HEK293 (cell line): Measurements from ENCODE around the gene SMNDC1.
"Not testable (repeated sequence)": the region's sequence is repeated elsewhere in the genome, so short reads cannot be mapped to it uniquely, and the experiment has no call there.

Experiments
- CTCF ChIA-PET: fragments of 350-600 bp; formaldehyde crosslinking; extraction: SDS; loops from one replicate; lab custom pipeline; 2021; ENCODE audit warnings: antibody characterized with exemption; lab: Yijun Ruan, JAX
- POLR2A ChIA-PET: fragments of 300-600 bp; formaldehyde crosslinking; extraction: SDS; loops from one replicate; lab custom pipeline; 2020; ENCODE audit warnings: antibody characterized with exemption, inconsistent platforms; lab: Yijun Ruan, JAX
- H3K27ac ChIP-seq: fragments of 200-500 bp; sonication (Bioruptor generic); 2 replicates; pipeline ENCODE4 v1.5.1; 2014; ENCODE audit warnings: low read depth, low read length, control low read depth, inconsistent platforms; ENCODE audit errors: extremely low read depth
- H3K36me3 ChIP-seq, 2 experiments: fragments of 200-500 bp in 1 of 2; sonication (Bioruptor generic) in 1 of 2; 1 replicate in 1 of 2; 2 replicates in 1 of 2; pipeline ENCODE4 v1.5.1; 2014 to 2017; ENCODE audit warnings: inconsistent platforms in 2 of 2, low read length in 2 of 2; ENCODE audit not compliant: control insufficient read depth in 2 of 2, insufficient read depth in 1 of 2
- H3K4me1 ChIP-seq: fragments of 200-500 bp; sonication (Bioruptor generic); 2 replicates; pipeline ENCODE4 v1.5.1; 2014; ENCODE audit warnings: mild to moderate bottlenecking, low read length, inconsistent platforms; ENCODE audit not compliant: control insufficient read depth, insufficient read depth
- H3K4me3 ChIP-seq: 2 replicates; pipeline ENCODE4 v1.5.1; 2011; ENCODE audit warnings: low read depth, mild to moderate bottlenecking, control low read depth, low read length, moderate library complexity
- H3K9me3 ChIP-seq: fragments of 200-500 bp; sonication (Bioruptor generic); 2 replicates; pipeline ENCODE4 v1.5.1; 2014; ENCODE audit warnings: low read depth, low read length, inconsistent platforms; ENCODE audit not compliant: control insufficient read depth, insufficient read depth
- GLI4 ChIP-seq: fragments of 450-650 bp; formaldehyde crosslinking; IDR thresholded peaks from 2 replicates; pipeline ENCODE4 v1.5.1; 2016; ENCODE audit warnings: missing biosample characterization, missing genetic modification characterization
- PRDM1 ChIP-seq: fragments of 450-650 bp; formaldehyde crosslinking; IDR thresholded peaks from 2 replicates; pipeline ENCODE4; 2016; ENCODE audit warnings: missing biosample characterization, missing genetic modification characterization
- TCF7L2 ChIP-seq: IDR thresholded peaks from 2 replicates; pipeline ENCODE4 v1.6.1; 2011; ENCODE audit warnings: low read depth, mild to moderate bottlenecking, inconsistent platforms, low read length, moderate library complexity, borderline replicate concordance
- ZNF146 ChIP-seq: fragments of 450-650 bp; formaldehyde crosslinking; IDR thresholded peaks from 2 replicates; pipeline ENCODE4 v1.5.1; 2016; ENCODE audit warnings: missing biosample characterization, missing genetic modification characterization
- ZNF16 ChIP-seq: fragments of 450-650 bp; formaldehyde crosslinking; IDR thresholded peaks from 2 replicates; pipeline ENCODE4 v1.5.1; 2016; ENCODE audit warnings: low read depth, missing biosample characterization, missing genetic modification characterization
- ZNF248 ChIP-seq: fragments of 450-650 bp; formaldehyde crosslinking; IDR thresholded peaks from 2 replicates; pipeline ENCODE4 v1.5.1; 2017; ENCODE audit warnings: missing biosample characterization, missing genetic modification characterization
- ZNF274 ChIP-seq, 2 experiments: fragments of 200-500 bp in 1 of 2; fragments of 450-650 bp in 1 of 2; sonication (Bioruptor generic) in 1 of 2; formaldehyde crosslinking in 1 of 2; IDR thresholded peaks; 2 replicates each; pipeline versions ENCODE4 v1.5.1 to v1.6.1; 2014 to 2016; ENCODE audit warnings: borderline replicate concordance in 1 of 2, inconsistent platforms in 1 of 2, low read length in 1 of 2, missing biosample characterization in 1 of 2, missing genetic modification characterization in 1 of 2
- ZNF37A ChIP-seq: fragments of 450-650 bp; IDR thresholded peaks from 2 replicates; pipeline ENCODE4 v1.5.1; 2018; ENCODE audit warnings: missing biosample characterization, missing genetic modification characterization
- ZNF660 ChIP-seq: fragments of 450-650 bp; IDR thresholded peaks from 2 replicates; pipeline ENCODE4 v1.5.1; 2018; ENCODE audit warnings: missing biosample characterization, mild to moderate bottlenecking, missing genetic modification characterization
- TF ChIP-seq, protein P1 (sequence below): fragments of 450-650 bp; formaldehyde crosslinking; IDR thresholded peaks from 2 replicates; pipeline ENCODE4 v1.5.1; 2016; ENCODE audit warnings: missing biosample characterization, missing genetic modification characterization
- TF ChIP-seq, protein P2 (sequence below): fragments of 450-650 bp; formaldehyde crosslinking; IDR thresholded peaks from 2 replicates; pipeline ENCODE4 v1.5.1; 2016; ENCODE audit warnings: missing biosample characterization, missing genetic modification characterization, borderline replicate concordance

The SMNDC1 gene

DNA sequence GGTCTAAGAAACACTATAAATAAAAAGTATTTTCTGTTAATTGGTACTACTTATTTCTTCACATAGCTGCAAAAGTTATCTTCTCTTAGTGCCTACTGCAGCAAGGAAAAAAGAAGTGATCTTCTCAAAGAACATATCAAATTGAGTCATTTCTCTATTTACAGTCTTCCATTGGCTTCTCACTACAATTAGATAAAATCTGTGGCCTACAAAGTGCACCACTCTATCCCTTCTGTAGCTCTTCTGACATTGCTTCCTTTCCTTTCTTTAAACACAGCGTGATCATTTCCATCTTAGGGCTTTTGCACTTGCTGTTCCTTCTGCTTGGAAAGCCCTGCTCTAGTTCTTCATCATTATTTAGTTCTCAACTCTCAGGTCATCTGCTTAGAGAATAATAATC is 52.6 kb downstream of the SMNDC1 start:
- CTCF ChIA-PET = interaction anchor here (1.7 kb wide), 1 partner anchor 26 kb away, joined by 3 read pairs; no protein-coding TSS in a partner anchor
- no peaks in the 10 kb centered on the region for H3K36me3 ChIP-seq
- no peak overlapping the region for H3K27ac ChIP-seq
- H3K9me3 ChIP-seq = no peaks in the 10 kb centered on the region
- POLR2A ChIA-PET = no interaction called here
- TF ChIP-seq PRDM1 (tag by site-specific recombination) (peak; percentile 7; the same call in 1 of the 2 replicates), ZNF274 (IDR thresholded peaks at IDR 0.05; ENCODE audit: low read length) (no peak), ZNF274 (tag by site-specific recombination; IDR thresholded peaks at IDR 0.05; ENCODE audit: borderline replicate concordance) (no peak)
- no peak overlapping the region for H3K4me3 ChIP-seq
- H3K4me1 ChIP-seq = peaks cover 10% of the 10 kb centered on the region; the same call in 1 of the 2 replicates

DNA sequence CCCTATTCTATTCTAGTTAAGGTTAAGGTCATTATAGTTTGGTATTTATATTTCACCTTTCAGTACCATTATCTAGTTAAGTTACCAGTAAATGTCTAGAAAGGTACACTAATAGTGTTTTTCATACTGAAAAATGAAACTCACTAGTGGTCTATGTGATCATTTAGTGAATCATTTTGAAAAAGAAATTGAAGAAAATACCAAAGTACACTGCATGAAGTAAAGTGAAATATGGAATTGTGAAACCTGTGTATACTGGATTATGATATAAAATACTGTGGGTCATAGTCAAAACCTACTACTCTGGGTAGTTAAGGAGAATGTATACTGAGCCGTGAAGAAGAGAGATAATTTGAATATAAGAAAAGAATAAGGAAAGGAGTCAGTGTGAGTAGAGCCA is 53.3 kb downstream of the SMNDC1 start:
- CTCF ChIA-PET = interaction anchor here (0.6 kb wide), 1 partner anchor 29 kb away, joined by 5 read pairs; no protein-coding TSS in a partner anchor

DNA sequence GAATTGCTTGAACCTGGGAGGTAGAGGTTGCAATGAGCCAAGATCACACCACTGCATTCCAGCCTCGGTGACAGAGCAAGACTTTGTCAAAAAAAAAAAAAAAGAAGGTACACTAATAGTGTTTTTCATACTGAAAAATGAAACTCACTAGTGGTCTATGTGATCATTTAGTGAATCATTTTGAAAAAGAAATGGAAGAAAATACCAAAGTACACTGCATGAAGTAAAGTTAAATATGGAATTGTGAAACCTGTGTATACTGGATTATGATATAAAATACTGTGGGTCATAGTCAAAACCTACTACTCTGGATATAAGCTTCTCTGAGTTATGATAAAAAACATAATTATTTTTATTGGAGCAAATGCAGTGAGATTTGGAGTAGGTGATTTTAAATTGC is 55.2 kb downstream of the SMNDC1 start:
- Histone ChIP-seq H3K4me1 (peaks cover 10% of the 10 kb centered on the region; the same call in 1 of the 2 replicates), H3K36me3 (peaks cover 4 to 10% of the 10 kb centered on the region in 2 experiments; a peak in 2 of 3 replicates)
- POLR2A ChIA-PET = interaction anchor here (1.0 kb wide), 1 partner anchor 242 kb away, joined by 3 read pairs; no protein-coding TSS in a partner anchor
- H3K9me3 ChIP-seq, H3K27ac ChIP-seq, H3K4me3 ChIP-seq, CTCF ChIA-PET: not testable (repeated sequence)

More for the DNA sequence above, 53.3 kb downstream of the SMNDC1 start:
- not testable (repeated sequence) for H3K27ac ChIP-seq, H3K9me3 ChIP-seq, H3K4me3 ChIP-seq, H3K36me3 ChIP-seq
- H3K4me1 ChIP-seq = peaks cover 10% of the 10 kb centered on the region; the same call in 1 of the 2 replicates
- POLR2A ChIA-PET = interaction anchor here (0.7 to 0.9 kb wide), 2 partner anchors 12 to 126 kb away, joined by 3 to 7 read pairs; no protein-coding TSS in a partner anchor

DNA sequence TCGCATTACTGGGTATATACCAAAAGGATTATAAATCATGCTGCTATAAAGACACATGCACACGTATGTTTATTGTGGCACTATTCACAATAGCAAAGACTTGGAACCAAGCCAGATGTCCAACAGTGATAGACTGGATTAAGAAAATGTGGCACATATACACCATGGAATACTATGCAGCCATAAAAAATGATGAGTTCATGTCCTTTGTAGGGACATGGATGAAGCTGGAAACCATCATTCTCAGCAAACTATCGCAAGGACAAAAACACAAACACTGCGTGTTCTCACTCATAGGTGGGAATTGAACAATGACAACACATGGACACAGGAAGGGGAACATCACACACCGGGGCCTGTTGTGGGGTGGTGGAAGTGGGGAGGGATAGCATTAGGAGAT is 56.9 kb downstream of the SMNDC1 start:
- H3K9me3 ChIP-seq, H3K27ac ChIP-seq, POLR2A ChIA-PET, H3K4me3 ChIP-seq, CTCF ChIA-PET: not testable (repeated sequence)
- peaks cover 4 to 10% of the 10 kb centered on the region in 2 experiments; a peak in 2 of 3 replicates for H3K36me3 ChIP-seq
- H3K4me1 ChIP-seq = peaks cover 12% of the 10 kb centered on the region; the same call in 1 of the 2 replicates
- TF ChIP-seq ZNF146 (tag by site-specific recombination) = peak; percentile 95
- TF ChIP-seq, protein P1, sequence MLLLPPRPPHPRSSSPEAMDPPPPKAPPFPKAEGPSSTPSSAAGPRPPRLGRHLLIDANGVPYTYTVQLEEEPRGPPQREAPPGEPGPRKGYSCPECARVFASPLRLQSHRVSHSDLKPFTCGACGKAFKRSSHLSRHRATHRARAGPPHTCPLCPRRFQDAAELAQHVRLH (tag by site-specific recombination) = peak; percentile 69; the same call in 1 of the 2 replicates

DNA sequence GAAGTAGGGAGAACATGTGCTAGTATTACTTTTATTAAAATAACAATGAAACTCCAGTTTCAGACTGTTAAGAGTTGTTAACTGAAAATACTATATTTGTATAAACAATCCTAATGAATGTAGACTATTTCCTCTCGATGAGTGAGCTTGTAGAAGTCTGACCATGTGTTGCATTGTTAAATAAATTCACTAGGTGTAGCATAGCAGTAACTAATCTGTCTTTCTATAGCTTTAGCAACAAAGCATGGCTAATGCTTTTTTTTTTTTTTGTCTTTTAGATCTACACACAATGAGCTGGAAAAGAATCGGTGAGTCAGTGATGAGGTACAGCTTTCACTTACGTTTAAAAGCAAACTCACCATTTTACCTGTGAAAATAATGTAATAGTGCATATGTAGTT is 60.2 kb downstream of the SMNDC1 start:
- TF ChIP-seq ZNF37A (tag by site-specific recombination) (no peak), ZNF248 (tag by site-specific recombination) (no peak), GLI4 (tag by site-specific recombination) (no peak), TCF7L2 (no peak), ZNF660 (tag by site-specific recombination) (no peak), ZNF16 (no peak)
- TF ChIP-seq, protein P2, sequence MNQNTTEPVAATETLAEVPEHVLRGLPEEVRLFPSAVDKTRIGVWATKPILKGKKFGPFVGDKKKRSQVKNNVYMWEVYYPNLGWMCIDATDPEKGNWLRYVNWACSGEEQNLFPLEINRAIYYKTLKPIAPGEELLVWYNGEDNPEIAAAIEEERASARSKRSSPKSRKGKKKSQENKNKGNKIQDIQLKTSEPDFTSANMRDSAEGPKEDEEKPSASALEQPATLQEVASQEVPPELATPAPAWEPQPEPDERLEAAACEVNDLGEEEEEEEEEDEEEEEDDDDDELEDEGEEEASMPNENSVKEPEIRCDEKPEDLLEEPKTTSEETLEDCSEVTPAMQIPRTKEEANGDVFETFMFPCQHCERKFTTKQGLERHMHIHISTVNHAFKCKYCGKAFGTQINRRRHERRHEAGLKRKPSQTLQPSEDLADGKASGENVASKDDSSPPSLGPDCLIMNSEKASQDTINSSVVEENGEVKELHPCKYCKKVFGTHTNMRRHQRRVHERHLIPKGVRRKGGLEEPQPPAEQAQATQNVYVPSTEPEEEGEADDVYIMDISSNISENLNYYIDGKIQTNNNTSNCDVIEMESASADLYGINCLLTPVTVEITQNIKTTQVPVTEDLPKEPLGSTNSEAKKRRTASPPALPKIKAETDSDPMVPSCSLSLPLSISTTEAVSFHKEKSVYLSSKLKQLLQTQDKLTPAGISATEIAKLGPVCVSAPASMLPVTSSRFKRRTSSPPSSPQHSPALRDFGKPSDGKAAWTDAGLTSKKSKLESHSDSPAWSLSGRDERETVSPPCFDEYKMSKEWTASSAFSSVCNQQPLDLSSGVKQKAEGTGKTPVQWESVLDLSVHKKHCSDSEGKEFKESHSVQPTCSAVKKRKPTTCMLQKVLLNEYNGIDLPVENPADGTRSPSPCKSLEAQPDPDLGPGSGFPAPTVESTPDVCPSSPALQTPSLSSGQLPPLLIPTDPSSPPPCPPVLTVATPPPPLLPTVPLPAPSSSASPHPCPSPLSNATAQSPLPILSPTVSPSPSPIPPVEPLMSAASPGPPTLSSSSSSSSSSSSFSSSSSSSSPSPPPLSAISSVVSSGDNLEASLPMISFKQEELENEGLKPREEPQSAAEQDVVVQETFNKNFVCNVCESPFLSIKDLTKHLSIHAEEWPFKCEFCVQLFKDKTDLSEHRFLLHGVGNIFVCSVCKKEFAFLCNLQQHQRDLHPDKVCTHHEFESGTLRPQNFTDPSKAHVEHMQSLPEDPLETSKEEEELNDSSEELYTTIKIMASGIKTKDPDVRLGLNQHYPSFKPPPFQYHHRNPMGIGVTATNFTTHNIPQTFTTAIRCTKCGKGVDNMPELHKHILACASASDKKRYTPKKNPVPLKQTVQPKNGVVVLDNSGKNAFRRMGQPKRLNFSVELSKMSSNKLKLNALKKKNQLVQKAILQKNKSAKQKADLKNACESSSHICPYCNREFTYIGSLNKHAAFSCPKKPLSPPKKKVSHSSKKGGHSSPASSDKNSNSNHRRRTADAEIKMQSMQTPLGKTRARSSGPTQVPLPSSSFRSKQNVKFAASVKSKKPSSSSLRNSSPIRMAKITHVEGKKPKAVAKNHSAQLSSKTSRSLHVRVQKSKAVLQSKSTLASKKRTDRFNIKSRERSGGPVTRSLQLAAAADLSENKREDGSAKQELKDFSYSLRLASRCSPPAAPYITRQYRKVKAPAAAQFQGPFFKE (tag by site-specific recombination) = no peak
- ChIA-PET CTCF (interaction anchor here (0.7 to 1.1 kb wide), 3 partner anchors 13 to 34 kb away, joined by 3 read pairs; no protein-coding TSS in a partner anchor), POLR2A (no interaction called here)
- Histone ChIP-seq H3K4me1 (peaks cover 15% of the 10 kb centered on the region), H3K4me3 (no peak overlapping the region), H3K36me3 (peaks cover 4 to 10% of the 10 kb centered on the region in 2 experiments; a peak in 2 of 3 replicates), H3K9me3 (no peaks in the 10 kb centered on the region), H3K27ac (no peak overlapping the region)
